ENCODE results near the gene PTGES3L. TPM values are rescaled to one million over a fixed set of nuclear protein-coding genes. Genes with fewer than 3 reads are reported as not detected.

The PTGES3L gene
- total and polyA plus RNA-seq, 2 experiments from 2014 or later: 2.3 to 2.5 TPM

DNA sequence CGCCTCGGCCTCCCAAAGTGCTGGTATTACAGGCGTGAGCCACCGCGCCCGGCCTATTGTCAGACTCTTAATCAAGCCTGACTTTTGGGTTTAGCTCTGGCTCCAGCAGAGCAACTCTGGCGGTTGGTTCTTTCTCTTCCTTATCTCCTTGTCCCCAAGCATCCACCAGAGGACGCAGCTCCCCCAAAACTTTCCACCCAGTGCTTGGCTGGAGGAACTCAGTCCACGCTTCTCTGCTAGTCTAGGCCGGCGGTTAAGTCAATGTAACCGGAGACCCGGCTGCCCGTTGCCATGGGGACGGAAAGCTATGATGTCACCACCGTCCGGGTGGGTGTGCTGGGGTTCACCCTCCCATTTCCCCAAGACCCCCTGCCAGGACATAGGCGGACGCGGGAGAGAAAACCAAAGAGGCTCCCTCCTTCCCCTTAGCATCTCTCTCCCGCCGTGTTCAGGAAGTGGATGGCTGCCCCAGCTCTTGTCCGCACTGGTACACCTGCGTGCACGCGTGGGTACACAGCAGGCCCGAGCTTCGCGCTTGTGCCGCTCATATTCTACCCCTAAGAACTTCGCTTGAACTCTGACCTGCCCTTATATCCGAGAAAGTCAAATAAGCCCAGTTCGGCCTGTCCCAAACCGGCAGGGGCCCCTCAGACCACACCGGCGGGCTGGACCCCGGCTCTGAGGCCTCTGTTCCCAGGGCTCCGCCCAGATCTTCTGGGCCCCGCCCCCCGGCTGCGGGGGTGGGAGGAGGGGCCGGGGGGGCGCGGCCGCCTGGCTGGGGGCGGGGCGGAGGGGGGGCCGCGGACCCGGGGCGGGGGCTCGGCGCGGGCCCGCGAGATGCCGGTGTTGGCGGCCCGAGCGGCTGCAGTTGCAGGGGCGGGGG, 44.8 kb upstream of the PTGES3L start, which contains the start of gene RND2:
RND2 (plus strand) TSS at position 825 of the 883 bp plus-strand sequence. CDS start 117 bp downstream, outside the sequence.
- ATAC-seq: peak; percentile 48

More for the DNA sequence above, 44.8 kb upstream of the PTGES3L start, which contains the start of gene RND2:
- Mint-ChIP-seq H3K9me3 (no peaks in the 10 kb centered on the region), H3K4me3 (peak within 1 kb of the TSS; percentile 91), H3K27ac (peak within 1 kb of the TSS; percentile 97), H3K27me3 (ENCODE audit: insufficient read depth, low read depth, poor library complexity) (peaks cover 28% of the 10 kb centered on the region), H3K4me1 (peaks cover 39% of the 10 kb centered on the region), H3K36me3 (ENCODE audit: low read depth) (peaks cover 20% of the 10 kb centered on the region)
- Histone ChIP-seq H2AFZ (peak within 1 kb of the TSS; percentile 99), H3K4me3 (peak within 1 kb of the TSS; percentile 98), H4K20me1 (replicated peaks; ENCODE audit: insufficient read depth) (peaks cover 3% of the 10 kb centered on the region), H3K4me1 (ENCODE audit: insufficient read depth) (peaks cover 38% of the 10 kb centered on the region), H3K36me3 (ENCODE audit: insufficient read depth) (no peaks in the 10 kb centered on the region), H3F3A (replicated peaks; ENCODE audit: low read depth) (peaks cover 19% of the 10 kb centered on the region; the same call in 1 of the 2 replicates), H3K79me2 (replicated peaks; ENCODE audit: insufficient read depth) (peaks cover 31% of the 10 kb centered on the region), H3K4me2 (peak within 1 kb of the TSS; percentile 100), H3K9me2 (ENCODE audit: insufficient read depth) (no peaks in the 10 kb centered on the region), H3K27ac (ENCODE audit: low read depth) (peak within 1 kb of the TSS; percentile 95), H3K27me3 (ENCODE audit: insufficient read depth) (no peaks in the 10 kb centered on the region)
- no peak for TF ChIP-seq EZH2 (IDR thresholded peaks at IDR 0.05; ENCODE audit: low read depth, unreplicated experiment)
- peak; percentile 29; the same call in 1 of the 2 replicates for TF ChIP-seq POLR2AphosphoS5 (IDR thresholded peaks at IDR 0.05; ENCODE audit: low read depth)
- TF ChIP-seq, protein P1, sequence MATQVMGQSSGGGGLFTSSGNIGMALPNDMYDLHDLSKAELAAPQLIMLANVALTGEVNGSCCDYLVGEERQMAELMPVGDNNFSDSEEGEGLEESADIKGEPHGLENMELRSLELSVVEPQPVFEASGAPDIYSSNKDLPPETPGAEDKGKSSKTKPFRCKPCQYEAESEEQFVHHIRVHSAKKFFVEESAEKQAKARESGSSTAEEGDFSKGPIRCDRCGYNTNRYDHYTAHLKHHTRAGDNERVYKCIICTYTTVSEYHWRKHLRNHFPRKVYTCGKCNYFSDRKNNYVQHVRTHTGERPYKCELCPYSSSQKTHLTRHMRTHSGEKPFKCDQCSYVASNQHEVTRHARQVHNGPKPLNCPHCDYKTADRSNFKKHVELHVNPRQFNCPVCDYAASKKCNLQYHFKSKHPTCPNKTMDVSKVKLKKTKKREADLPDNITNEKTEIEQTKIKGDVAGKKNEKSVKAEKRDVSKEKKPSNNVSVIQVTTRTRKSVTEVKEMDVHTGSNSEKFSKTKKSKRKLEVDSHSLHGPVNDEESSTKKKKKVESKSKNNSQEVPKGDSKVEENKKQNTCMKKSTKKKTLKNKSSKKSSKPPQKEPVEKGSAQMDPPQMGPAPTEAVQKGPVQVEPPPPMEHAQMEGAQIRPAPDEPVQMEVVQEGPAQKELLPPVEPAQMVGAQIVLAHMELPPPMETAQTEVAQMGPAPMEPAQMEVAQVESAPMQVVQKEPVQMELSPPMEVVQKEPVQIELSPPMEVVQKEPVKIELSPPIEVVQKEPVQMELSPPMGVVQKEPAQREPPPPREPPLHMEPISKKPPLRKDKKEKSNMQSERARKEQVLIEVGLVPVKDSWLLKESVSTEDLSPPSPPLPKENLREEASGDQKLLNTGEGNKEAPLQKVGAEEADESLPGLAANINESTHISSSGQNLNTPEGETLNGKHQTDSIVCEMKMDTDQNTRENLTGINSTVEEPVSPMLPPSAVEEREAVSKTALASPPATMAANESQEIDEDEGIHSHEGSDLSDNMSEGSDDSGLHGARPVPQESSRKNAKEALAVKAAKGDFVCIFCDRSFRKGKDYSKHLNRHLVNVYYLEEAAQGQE (IDR thresholded peaks at IDR 0.05; ENCODE audit: unreplicated experiment): no peak
- peak; percentile 77 for TF ChIP-seq CREB1 (CRISPR knock-in tag; IDR thresholded peaks at IDR 0.05; ENCODE audit: low read depth)
- no peak for TF ChIP-seq ZNF462 (CRISPR knock-in tag; IDR thresholded peaks at IDR 0.05)
- TF ChIP-seq EZH2phosphoT487 (IDR thresholded peaks at IDR 0.05; ENCODE audit: unreplicated experiment): no peak
- TF ChIP-seq STAT1 (IDR thresholded peaks at IDR 0.05; ENCODE audit: unreplicated experiment): no peak
- TF ChIP-seq ZNF114 (CRISPR knock-in tag; IDR thresholded peaks at IDR 0.05): no peak
- peak; percentile 71 to 92 for TF ChIP-seq CTCF (conservative IDR thresholded peaks at IDR 0.05; ENCODE audit: low read depth in 2 of 2)
- TF ChIP-seq NANOG (IDR thresholded peaks at IDR 0.05; ENCODE audit: borderline replicate concordance): no peak
- no peak for TF ChIP-seq JUNB (IDR thresholded peaks at IDR 0.05; ENCODE audit: unreplicated experiment)
- no peak for TF ChIP-seq ZNF331 (CRISPR knock-in tag; IDR thresholded peaks at IDR 0.05; ENCODE audit: low read depth)
- 0 out of 2 replicates have a peak, but pooled peaks have one; percentile 12 for TF ChIP-seq ETS1 (IDR thresholded peaks at IDR 0.05)
- peak; percentile 98 for DNase-seq (ENCODE audit: low spot score)
